Activated T-helper 1 cell treated with anti-CD3 and anti-CD28 coated beads, Interleukin-12 subunit alpha, Interleukin-12 subunit beta, Interleukin-2, Interleukin-4 antibody, amounts not matched to agents 30 ng/mL and 10 ng/mL and 1 ng/mL, durations not matched to agents 14 hours and 24 hours and 36 hours (primary cell): Measurements from ENCODE around the gene C6orf52. TPM values are rescaled to one million over a fixed set of nuclear protein-coding genes. Genes with fewer than 3 reads are reported as not detected.
"Not testable (repeated sequence)": the region's sequence is repeated elsewhere in the genome, so short reads cannot be mapped to it uniquely, and the experiment has no call there.

Experiments
- DNase-seq: peaks from one replicate; pipeline ENCODE4 v3.0.0; 2021; ENCODE audit warnings: low spot score
- H3K27ac Mint-ChIP-seq: one replicate; pipeline ENCODE4 v1.8.0; 2021; ENCODE audit warnings: mild to moderate bottlenecking, mixed read lengths
- H3K27me3 Mint-ChIP-seq: one replicate; pipeline ENCODE4 v1.8.0; 2022; ENCODE audit warnings: mild to moderate bottlenecking, moderate library complexity, mixed read lengths; ENCODE audit not compliant: insufficient read depth
- H3K36me3 Mint-ChIP-seq: one replicate; pipeline ENCODE4 v1.8.0; 2021; ENCODE audit warnings: low read depth, mixed read lengths
- H3K4me1 Mint-ChIP-seq: one replicate; pipeline ENCODE4 v1.8.0; 2021; ENCODE audit warnings: low read depth, mixed read lengths
- H3K4me3 Mint-ChIP-seq: one replicate; pipeline ENCODE4 v1.8.0; 2021; ENCODE audit warnings: mild to moderate bottlenecking, moderate library complexity, mixed read lengths
- H3K9me3 Mint-ChIP-seq: one replicate; pipeline ENCODE4 v1.8.0; 2021; ENCODE audit warnings: mixed read lengths
- intact Hi-C: fragments of 100-400 bp; cut with micrococcal nuclease; formaldehyde crosslinking; loops from one replicate; pipeline ENCODE4 v1.15.1; 2024
- total RNA-seq: library from RNA; stranded (reverse); gene quantifications from 2 replicates; pipeline ENCODE4 v1.2.3, GENCODE V29; 2022

C6orf52 gene
- total RNA-seq = 3.6 and 6.0 TPM in 2 replicates

DNA sequence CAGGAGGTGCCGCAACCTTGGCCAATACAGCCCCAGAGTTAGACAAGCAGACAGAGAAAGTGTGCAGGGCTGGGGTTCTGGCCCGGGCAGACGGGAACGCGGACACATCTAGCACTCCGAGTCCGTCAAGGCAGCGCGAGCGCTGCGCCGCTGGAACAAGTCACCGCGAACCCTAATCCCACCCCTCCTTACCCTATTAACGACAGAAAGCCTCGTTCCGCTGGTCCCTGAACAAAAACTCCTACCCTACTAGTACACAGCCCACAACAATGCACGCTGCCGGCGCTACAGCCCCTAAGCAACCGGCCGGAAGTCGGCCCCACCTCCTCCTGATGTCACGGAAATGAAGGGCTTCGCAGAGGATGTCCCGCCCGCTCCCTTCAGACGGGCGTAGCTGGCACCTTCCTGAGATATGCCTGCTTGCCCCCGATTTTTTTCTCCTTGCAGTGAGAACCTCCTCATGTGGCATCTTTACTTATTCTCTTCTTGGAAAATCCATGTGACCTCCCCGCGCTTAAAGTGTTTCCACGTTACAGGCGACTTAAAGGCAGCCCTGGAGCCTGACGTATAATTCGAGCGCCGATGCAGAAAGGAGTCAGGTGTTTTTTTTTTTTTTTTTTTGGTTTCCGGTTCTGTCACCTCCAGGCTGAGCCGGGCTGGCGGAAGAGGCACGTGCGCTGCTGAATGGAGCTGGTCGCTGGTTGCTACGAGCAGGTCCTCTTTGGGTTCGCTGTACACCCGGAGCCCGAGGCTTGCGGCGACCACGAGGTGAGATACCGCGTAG lies at the start of gene C6orf52, which contains the start of gene PAK1IP1:
TSS of gene C6orf52 (minus strand) at position 315 of the 784 bp plus-strand sequence. CDS start 7,066 bp downstream, outside the sequence.
TSS of gene PAK1IP1 (plus strand) at position 671 of the 784 bp plus-strand sequence. CDS start at position 685, 14 bp downstream.
- intact Hi-C loops = loop anchor here (1.0 to 2.0 kb wide), 11 partner anchors 9 to 399 kb away; partner anchors contain the start of genes MAK, SMIM13, TMEM14B and TMEM14C
- Mint-ChIP-seq H3K27ac (peak within 1 kb of the TSS; percentile 99), H3K9me3 (no peaks in the 10 kb centered on the region), H3K27me3 (peaks cover 3% of the 10 kb centered on the region), H3K36me3 (peaks cover 30% of the 10 kb centered on the region), H3K4me3 (peak within 1 kb of the TSS; percentile 91), H3K4me1 (peaks cover 49% of the 10 kb centered on the region)
- peak; percentile 90 for DNase-seq

DNA sequence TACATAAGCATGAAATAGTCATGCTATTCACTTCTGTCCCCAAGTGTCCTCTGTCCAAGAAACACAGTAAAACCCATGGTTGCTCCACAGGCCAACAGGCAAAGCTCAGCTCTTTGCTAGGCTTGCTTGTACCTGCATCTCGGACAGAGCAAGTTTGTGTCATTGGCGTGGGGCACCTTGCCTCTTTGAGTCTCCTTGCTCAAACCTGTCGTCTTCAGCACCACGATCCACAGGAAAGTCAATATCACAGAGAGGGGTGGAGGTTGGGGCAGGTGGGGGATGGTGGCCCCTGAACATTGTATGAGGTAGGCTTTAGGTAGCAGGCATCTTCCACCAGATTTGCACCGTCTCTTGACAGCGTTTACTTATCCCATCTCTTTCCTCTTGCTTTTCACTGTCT lies 49.1 kb upstream of the C6orf52 start:
- Mint-ChIP-seq H3K4me3 (no peak overlapping the region), H3K4me1 (peaks cover 15% of the 10 kb centered on the region), H3K9me3 (no peaks in the 10 kb centered on the region), H3K27me3 (no peaks in the 10 kb centered on the region), H3K36me3 (peaks cover 3% of the 10 kb centered on the region), H3K27ac (no peak overlapping the region)
- intact Hi-C loops = no loop called here
- no peak for DNase-seq

DNA sequence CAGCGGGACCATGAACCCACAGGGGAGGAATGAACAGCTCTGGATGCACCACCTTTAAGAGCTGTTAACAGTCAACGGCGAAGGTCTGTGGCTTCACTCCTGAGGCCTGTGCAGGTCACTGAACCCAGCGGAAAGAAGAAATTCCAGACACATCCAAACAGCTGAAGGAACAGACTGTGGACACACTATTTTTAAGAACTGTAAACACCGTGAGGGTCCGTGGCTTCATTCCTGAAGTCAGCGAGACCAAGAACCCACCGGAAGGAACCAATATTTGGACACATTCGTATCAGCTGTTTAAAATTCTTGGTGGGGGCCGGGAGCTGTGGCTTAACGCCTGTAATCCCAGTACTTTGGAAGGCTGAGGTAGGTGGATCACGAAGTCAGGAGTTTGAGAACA lies 47.8 kb upstream of the C6orf52 start:
- intact Hi-C loops = no loop called here
- H3K36me3 Mint-ChIP-seq = peaks cover 3% of the 10 kb centered on the region

DNA sequence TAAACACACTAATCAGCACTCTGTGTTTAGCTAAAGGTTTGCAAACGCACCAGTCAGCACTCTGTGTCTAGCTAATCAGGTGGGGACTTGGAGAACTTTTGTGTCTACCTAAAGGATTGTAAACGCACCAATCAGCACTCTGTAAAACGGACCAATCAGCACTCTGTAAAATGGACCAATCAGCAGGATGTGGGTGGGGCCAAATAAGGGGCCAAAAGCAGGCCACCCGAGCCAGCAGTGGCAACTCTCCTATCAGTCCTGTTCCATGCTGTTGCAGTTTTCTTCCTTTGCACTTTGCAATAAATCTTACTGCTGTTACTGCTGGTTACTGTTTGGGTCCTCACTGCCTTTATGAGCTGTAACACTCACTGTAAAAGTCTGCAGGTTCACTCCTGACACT lies 47.2 kb upstream of the C6orf52 start:
- H3K9me3 Mint-ChIP-seq, H3K27ac Mint-ChIP-seq, H3K27me3 Mint-ChIP-seq, H3K4me3 Mint-ChIP-seq, H3K4me1 Mint-ChIP-seq, H3K36me3 Mint-ChIP-seq, DNase-seq, intact Hi-C loops: not testable (repeated sequence)

More for the DNA sequence above, 47.8 kb upstream of the C6orf52 start:
- Mint-ChIP-seq H3K27ac (no peak overlapping the region), H3K9me3 (no peaks in the 10 kb centered on the region), H3K27me3 (no peaks in the 10 kb centered on the region), H3K4me3 (no peak overlapping the region), H3K4me1 (peaks cover 13% of the 10 kb centered on the region)
- no peak for DNase-seq

DNA sequence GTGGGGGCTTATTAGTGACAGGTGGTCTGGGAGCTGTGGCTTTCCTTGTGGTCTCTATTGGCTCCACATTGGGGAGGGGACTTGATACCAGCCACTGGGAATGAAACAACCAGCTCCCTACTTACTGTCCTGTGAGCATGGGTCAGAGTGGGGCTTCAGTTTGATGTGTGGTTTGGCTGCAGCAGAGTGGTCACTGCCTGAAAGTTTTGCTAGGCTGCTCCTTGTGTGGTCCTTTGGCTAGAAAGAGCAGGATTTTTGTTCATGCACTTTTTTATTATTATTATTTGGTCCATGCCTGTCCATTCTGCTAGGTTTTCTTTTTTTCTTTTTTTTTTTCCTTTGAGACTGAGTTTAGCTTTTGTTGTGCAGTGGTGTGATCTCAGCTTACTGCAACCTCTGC lies 45.6 kb upstream of the C6orf52 start:
- Mint-ChIP-seq H3K27ac (no peak overlapping the region), H3K9me3 (no peaks in the 10 kb centered on the region), H3K4me3 (no peak overlapping the region), H3K4me1 (no peaks in the 10 kb centered on the region), H3K27me3 (no peaks in the 10 kb centered on the region), H3K36me3 (peaks cover 2% of the 10 kb centered on the region)
- intact Hi-C loops = no loop called here
- no peak for DNase-seq

DNA sequence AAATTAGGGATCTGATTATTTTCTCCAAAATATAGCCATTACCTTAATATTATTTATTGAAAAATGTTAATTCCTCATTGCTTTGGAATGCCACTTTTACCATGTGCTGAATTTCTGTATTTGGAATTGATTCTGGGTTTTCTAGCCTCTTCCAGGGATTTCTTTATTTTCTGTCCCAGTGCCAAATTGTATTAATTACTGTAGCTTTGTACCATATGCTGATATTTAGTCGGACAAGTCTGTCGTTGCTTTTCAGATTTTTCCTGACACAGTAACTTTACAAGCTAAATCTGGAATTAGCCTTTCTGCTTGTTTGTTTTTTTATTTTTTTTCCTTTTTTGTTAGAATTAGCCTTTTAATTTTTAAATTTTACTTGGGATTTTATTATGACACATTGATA lies 42.3 kb upstream of the C6orf52 start:
- Mint-ChIP-seq H3K27ac (no peak overlapping the region), H3K4me3 (no peak overlapping the region), H3K36me3 (no peaks in the 10 kb centered on the region), H3K27me3 (no peaks in the 10 kb centered on the region), H3K4me1 (no peaks in the 10 kb centered on the region), H3K9me3 (no peaks in the 10 kb centered on the region)
- intact Hi-C loops = no loop called here
- DNase-seq = no peak

DNA sequence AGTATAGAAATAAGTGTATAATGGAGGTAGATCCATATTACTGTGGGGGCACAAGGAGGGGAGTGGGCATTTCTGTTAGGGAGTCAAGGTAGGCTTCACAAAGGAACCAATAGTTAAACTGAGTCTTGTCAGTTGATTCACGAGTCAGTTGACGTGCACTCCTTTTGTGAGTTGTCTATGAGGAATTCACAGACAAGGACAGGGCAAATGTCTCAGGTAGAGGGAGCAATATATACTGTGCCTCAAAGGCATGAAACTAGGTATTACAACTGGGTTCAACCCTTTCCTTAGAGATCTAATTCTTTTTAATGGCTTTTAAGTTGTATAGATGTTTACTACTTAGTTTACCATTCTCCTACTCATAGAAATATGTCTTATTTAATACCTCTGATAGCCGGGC lies 39.4 kb upstream of the C6orf52 start:
- Mint-ChIP-seq H3K27me3 (no peaks in the 10 kb centered on the region), H3K27ac (no peak overlapping the region), H3K9me3 (no peaks in the 10 kb centered on the region), H3K4me3 (no peak overlapping the region), H3K36me3 (peaks cover 9% of the 10 kb centered on the region), H3K4me1 (no peaks in the 10 kb centered on the region)
- intact Hi-C loops = no loop called here
- DNase-seq = no peak

DNA sequence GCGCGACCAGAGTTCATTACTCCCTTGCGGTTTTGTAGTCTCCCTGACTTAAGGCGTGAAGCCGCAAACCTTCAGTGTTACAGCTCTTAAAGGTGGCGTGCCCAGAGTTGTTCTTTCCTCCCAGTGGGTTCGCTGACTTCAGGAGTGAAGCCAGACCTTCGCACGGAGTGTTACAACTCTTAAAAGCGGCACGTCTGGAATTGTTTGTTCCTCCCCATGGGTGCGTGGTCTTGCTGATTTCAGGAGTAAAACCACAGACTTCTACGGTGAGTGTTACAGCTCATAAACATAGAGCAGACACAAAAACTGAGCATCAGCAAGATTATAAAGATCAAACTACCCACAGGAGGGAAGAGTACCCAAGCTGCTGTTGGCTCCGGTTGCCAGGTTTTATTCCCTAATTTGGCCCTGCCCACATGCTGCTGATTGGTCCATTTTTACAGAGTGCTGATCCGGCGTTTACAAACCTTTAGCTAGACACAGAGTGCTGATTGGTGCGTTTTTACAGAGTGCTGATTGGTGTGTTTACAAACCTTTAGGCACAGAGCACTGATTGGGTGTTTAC lies 38.8 kb upstream of the C6orf52 start:
- H3K27ac Mint-ChIP-seq = no peak overlapping the region

DNA sequence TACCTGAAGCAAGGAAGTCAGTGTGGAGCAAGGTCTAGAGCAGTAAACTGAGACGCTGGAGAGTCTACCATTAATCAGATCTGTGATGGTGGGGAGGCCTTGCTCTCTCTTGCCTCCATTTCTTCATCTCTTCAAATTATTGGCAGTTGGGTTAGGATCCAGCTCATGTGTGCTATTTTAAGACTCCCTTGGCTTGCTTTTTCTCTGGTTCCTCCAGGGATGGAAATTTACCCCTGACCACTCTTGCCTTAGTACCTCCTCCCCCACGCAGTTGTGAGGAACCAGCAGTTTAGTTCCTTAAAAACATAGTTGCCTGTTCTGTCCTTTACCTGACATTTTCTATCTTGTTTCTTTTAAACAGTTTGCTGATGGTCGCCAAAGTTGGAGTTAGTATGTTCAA lies 35.8 kb upstream of the C6orf52 start:
- no peak for DNase-seq
- Mint-ChIP-seq H3K36me3 (peaks cover 22% of the 10 kb centered on the region), H3K9me3 (no peaks in the 10 kb centered on the region), H3K4me3 (no peak overlapping the region), H3K4me1 (peaks cover 6% of the 10 kb centered on the region), H3K27me3 (no peaks in the 10 kb centered on the region), H3K27ac (no peak overlapping the region)
- intact Hi-C loops = no loop called here

More for the DNA sequence above, 38.8 kb upstream of the C6orf52 start:
- H3K27me3 Mint-ChIP-seq = no peaks in the 10 kb centered on the region
- no peaks in the 10 kb centered on the region for H3K9me3 Mint-ChIP-seq
- no peaks in the 10 kb centered on the region for H3K4me1 Mint-ChIP-seq
- peaks cover 13% of the 10 kb centered on the region for H3K36me3 Mint-ChIP-seq
- H3K4me3 Mint-ChIP-seq = no peak overlapping the region
- intact Hi-C loops = no loop called here
- DNase-seq = no peak

DNA sequence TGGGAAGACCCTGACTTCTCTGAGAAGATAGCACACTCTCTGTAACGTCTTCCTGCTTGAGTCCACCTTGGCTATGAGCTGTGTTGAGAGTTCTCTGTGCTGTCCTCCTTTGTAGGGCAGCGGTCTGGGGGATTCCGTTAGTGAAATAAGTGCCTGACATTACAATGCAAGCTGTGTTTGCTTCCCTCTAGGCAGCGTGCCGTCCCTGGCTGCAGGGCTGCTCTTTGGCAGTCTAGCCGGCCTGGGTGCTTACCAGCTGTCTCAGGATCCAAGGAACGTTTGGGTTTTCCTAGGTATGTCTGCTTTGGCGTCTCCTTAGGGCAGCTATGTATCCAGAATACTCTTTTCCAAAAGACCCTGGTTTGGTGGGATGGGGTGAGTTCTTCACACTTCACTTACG lies 31.3 kb upstream of the C6orf52 start:
- DNase-seq = no peak
- Mint-ChIP-seq H3K9me3 (no peaks in the 10 kb centered on the region), H3K27me3 (no peaks in the 10 kb centered on the region), H3K4me3 (no peak overlapping the region), H3K36me3 (peaks cover 23% of the 10 kb centered on the region), H3K27ac (no peak overlapping the region), H3K4me1 (peaks cover 44% of the 10 kb centered on the region)
- intact Hi-C loops = no loop called here

DNA sequence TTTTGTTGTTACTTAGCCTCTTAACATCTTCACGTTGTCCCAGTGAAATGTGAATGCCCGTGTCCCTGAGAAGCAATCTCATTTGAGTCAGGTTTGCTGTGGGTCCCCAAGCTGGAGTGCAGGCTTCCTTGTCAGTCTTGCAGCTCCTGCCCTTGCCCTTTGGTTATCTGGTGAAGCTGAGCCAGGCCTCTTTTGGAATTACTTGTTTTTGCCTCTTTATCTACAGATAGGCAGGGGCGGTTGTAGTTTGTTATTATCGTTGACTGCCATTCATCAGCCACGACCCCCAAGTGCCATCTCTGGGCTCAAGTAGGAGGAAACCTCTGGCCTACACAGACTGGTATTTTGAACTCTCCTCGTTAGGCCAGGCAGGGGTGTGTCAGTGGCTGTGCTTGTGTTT lies 30.6 kb upstream of the C6orf52 start:
- DNase-seq = no peak
- H3K36me3 Mint-ChIP-seq = peaks cover 16% of the 10 kb centered on the region
- H3K9me3 Mint-ChIP-seq = no peaks in the 10 kb centered on the region
- H3K27ac Mint-ChIP-seq = no peak overlapping the region
- H3K4me3 Mint-ChIP-seq = peak overlapping the region; percentile 9
- intact Hi-C loops = no loop called here
- H3K27me3 Mint-ChIP-seq = no peaks in the 10 kb centered on the region
- H3K4me1 Mint-ChIP-seq = peaks cover 44% of the 10 kb centered on the region

DNA sequence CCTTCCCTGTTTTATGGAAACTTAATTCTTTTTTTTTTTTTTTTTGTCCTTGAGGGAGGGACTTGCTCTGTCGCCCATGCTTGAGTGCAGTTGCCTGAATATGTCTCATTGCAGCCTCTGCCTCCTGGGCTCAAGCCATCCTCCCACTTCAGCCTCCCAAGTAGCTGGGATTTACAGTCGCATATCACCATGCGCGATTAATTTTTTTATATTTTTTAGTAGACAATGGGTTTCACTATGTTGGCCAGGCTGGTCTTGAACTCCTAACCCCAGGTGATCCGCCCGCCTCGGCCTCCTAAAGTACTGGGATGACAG lies 29.1 kb upstream of the C6orf52 start:
- Mint-ChIP-seq H3K9me3 (peaks cover 6% of the 10 kb centered on the region), H3K4me3 (peak overlapping the region; percentile 91), H3K27ac (peak overlapping the region; percentile 93), H3K4me1 (peaks cover 53% of the 10 kb centered on the region), H3K27me3 (no peaks in the 10 kb centered on the region), H3K36me3 (peaks cover 15% of the 10 kb centered on the region)
- no peak for DNase-seq
- intact Hi-C loops = loop anchor here (1.0 kb wide), 7 partner anchors 24 to 370 kb away; partner anchors contain the start of genes C6orf52, MAK, PAK1IP1 and SMIM13

DNA sequence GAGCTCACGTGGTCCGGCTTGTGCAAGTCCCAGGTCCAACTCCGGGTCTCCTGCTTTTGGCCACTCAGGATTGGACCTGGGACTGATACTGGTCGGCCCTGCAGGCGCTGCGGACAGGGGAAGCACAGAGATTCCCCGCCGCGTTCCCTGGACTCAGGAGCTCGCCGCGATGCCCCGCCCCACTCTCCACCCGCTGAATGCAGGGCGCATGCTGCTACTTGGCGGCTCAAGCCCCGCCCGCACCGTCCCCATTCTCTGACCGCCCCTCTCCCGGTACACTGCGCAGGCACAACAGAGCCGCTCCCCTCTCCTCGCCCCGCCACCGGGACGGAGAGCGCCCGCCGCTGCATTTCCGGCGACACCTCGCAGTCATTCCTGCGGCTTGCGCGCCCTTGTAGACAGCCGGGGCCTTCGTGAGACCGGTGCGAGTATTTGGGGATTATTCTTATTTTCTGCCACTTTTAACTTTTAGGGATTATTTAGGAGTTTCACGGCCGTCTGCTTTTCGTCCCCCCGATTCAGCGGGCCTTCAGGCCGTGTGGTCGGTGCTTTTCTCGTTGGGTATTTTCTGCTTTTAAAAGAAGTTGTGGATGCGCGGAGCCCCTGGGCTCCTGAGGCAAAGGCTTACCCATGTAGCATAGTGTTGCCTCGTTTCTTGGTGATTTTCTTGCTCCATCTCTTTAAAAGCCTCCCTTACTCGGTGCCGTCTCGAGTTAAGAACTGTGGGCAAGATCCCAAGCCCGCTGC lies 28.6 kb upstream of the C6orf52 start, which contains the start of gene TMEM14C:
TSS of gene TMEM14C (plus strand) at position 251 of the 747 bp plus-strand sequence. CDS start 1,544 bp downstream, outside the sequence.
- peak within 1 kb of the TSS; percentile 91 for H3K4me3 Mint-ChIP-seq
- peaks cover 16% of the 10 kb centered on the region for H3K36me3 Mint-ChIP-seq
- peaks cover 9% of the 10 kb centered on the region for H3K9me3 Mint-ChIP-seq
- intact Hi-C loops = loop anchor here (1.0 kb wide), 7 partner anchors 24 to 370 kb away; partner anchors contain the start of genes C6orf52, MAK, PAK1IP1 and SMIM13
- no peaks in the 10 kb centered on the region for H3K27me3 Mint-ChIP-seq
- peak; percentile 88 for DNase-seq
- peaks cover 55% of the 10 kb centered on the region for H3K4me1 Mint-ChIP-seq
- H3K27ac Mint-ChIP-seq = peak within 1 kb of the TSS; percentile 93
